PC-9 (cell line): ENCODE data around the gene ZNF608. TPM values are rescaled to one million over a fixed set of nuclear protein-coding genes. Genes with fewer than 3 reads are reported as not detected.

Source experiments
- BruUV-seq: library from RNA; stranded (reverse); fragments of 400-500 nt; replicated peaks from 2 replicates; lab custom pipeline; 2021; lab: Mats Ljungman, UMichigan
- CTCF ChIA-PET: fragments of 300-600 bp; sonication (Branson Sonifier 250); formaldehyde crosslinking; loops from one replicate; lab custom pipeline; 2022; ENCODE audit warnings: antibody characterized with exemption; lab: Charles Lee
- POLR2A ChIA-PET: fragments of 300-600 bp; sonication (Branson Sonifier 250); formaldehyde crosslinking; loops from one replicate; lab custom pipeline; 2022; ENCODE audit warnings: antibody characterized with exemption; ENCODE audit not compliant: unreplicated experiment; lab: Charles Lee
- DNase-seq, 2 experiments: peaks; one replicate each; pipeline versions ENCODE4 v3.0.0 to v3.0.0-alpha.2; 2015 to 2022; ENCODE audit warnings: mixed read lengths in 1 of 2
- H2AFZ ChIP-seq: fragments of 200-600 bp; sonication (generic); 2 replicates; pipeline ENCODE4 v1.8.1; 2017; ENCODE audit warnings: antibody characterized with exemption
- H3F3A ChIP-seq: fragments of 200-600 bp; sonication (generic); 2 replicates; pipeline ENCODE4 v1.8.1; 2017; ENCODE audit warnings: antibody characterized with exemption, mild to moderate bottlenecking, low read depth; ENCODE audit not compliant: insufficient read depth
- H3K27ac ChIP-seq: fragments of 200-600 bp; sonication (generic); 2 replicates; pipeline ENCODE4 v1.6.1; 2016; ENCODE audit warnings: mixed run types
- H3K27me3 ChIP-seq: fragments of 200-600 bp; sonication (generic); 2 replicates; pipeline ENCODE4 v1.6.1; 2016; ENCODE audit warnings: low read depth, mixed run types; ENCODE audit not compliant: insufficient read depth
- H3K36me3 ChIP-seq: fragments of 200-600 bp; sonication (generic); 2 replicates; pipeline ENCODE4 v1.6.1; 2016; ENCODE audit warnings: low read depth, mixed run types
- H3K4me1 ChIP-seq: fragments of 200-600 bp; sonication (generic); replicated peaks from 2 replicates; pipeline ENCODE4 v1.6.1; 2016; ENCODE audit warnings: mixed run types; ENCODE audit not compliant: insufficient read depth
- H3K4me2 ChIP-seq: fragments of 200-600 bp; sonication (generic); 2 replicates; pipeline ENCODE4 v1.6.1; 2017; ENCODE audit warnings: mixed run types
- H3K4me3 ChIP-seq: fragments of 200-600 bp; sonication (generic); 2 replicates; pipeline ENCODE4 v1.6.1; 2016; ENCODE audit warnings: mixed run types
- H3K79me2 ChIP-seq: fragments of 200-600 bp; sonication (generic); 2 replicates; pipeline ENCODE4 v1.6.1; 2017; ENCODE audit warnings: low read depth, mixed run types
- H3K9me2 ChIP-seq: fragments of 200-600 bp; sonication (generic); 2 replicates; pipeline ENCODE4 v1.8.1; 2017; ENCODE audit warnings: mild to moderate bottlenecking; ENCODE audit not compliant: insufficient read depth
- H3K9me3 ChIP-seq: fragments of 200-600 bp; sonication (generic); 2 replicates; pipeline ENCODE4 v1.8.1; 2016; ENCODE audit warnings: low read depth; ENCODE audit not compliant: insufficient read depth
- H4K20me1 ChIP-seq: fragments of 200-600 bp; sonication (generic); 2 replicates; pipeline ENCODE4 v1.8.1; 2017; ENCODE audit not compliant: insufficient read depth
- EZH2 ChIP-seq: fragments of 200-600 bp; sonication (generic); IDR thresholded peaks from 2 replicates; pipeline ENCODE4 v1.8.0; 2017; ENCODE audit warnings: antibody characterized with exemption, low read depth
- intact Hi-C: fragments of 100-400 bp; cut with micrococcal nuclease; formaldehyde crosslinking; loops from one replicate; pipeline ENCODE4 v1.10.0; 2022; ENCODE audit not compliant: unreplicated experiment
- total RNA-seq: library from RNA; stranded (reverse); gene quantifications from 2 replicates; pipeline ENCODE4 v1.2.3, GENCODE V29; 2021
- TF ChIP-seq, protein P1 (sequence below): fragments of 200-600 bp; sonication (generic); conservative IDR thresholded peaks from 2 replicates; pipeline ENCODE4 v1.6.1; 2017; ENCODE audit warnings: mixed run types, antibody characterized with exemption, mild to moderate bottlenecking, moderate library complexity

The ZNF608 gene
- total RNA-seq, 1 experiment from 2014 or later = 5.5 TPM

DNA sequence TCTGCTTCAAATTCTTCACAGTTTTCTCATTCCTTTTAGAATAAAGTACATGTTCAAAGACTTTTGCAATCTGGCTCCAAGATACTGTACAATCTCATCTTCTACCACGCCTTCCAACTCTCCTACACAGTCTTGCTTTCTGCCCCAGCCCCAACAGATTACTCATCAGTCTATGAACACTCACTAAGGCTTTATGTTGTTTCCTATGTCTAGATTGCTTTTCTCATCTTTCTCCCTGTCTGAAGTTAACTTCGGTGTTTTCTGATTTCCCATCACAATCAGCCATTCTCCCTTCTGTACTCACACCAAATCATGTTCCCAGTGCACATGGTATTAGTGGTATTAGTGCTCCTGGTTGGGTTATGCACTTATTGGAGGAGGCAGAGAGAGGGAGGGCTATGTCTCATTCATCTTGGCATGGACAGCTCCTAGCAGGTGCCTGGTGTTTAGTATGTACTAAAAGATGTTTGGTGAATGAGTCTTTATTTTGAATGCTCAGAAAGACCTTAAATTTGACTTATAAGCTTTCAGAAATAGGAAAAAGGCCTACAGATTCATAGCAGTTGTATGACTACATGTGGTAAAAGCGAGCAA is 44.0 kb upstream of the ZNF608 start:
- H3K27me3 ChIP-seq = no peaks in the 10 kb centered on the region
- intact Hi-C loops = no loop called here

DNA sequence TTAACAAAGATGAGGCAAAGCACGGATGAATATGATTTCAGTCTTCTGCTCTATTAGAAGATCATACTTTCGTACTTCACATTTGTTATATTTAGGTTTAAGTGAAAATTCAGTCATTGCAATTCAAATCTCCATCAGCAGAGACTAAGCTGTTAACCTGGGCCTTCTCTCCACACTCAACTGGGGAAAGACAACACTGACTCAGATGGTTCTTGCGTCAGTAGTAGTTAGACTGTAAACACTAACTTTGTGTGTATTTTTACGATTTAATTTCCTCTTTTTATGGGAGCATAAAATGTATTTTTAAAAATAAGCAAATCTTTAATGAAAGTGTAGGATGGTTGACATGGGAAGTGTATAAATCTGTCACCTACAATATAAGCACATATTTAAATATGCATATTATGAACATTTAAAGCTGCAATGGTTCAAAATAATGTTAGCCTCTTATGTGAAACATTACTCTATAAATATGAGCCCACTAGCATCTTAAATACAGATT is 42.7 kb upstream of the ZNF608 start:
- H3K27ac ChIP-seq = no peak overlapping the region
- no peaks in the 10 kb centered on the region for H3K79me2 ChIP-seq
- H3K9me2 ChIP-seq = no peaks in the 10 kb centered on the region
- POLR2A ChIA-PET = no interaction called here
- no peak overlapping the region for H3K4me2 ChIP-seq
- intact Hi-C loops = no loop called here
- no peaks in the 10 kb centered on the region for H3K27me3 ChIP-seq
- H3K4me1 ChIP-seq = no peaks in the 10 kb centered on the region
- TF ChIP-seq EZH2 = no peak
- TF ChIP-seq, protein P1, sequence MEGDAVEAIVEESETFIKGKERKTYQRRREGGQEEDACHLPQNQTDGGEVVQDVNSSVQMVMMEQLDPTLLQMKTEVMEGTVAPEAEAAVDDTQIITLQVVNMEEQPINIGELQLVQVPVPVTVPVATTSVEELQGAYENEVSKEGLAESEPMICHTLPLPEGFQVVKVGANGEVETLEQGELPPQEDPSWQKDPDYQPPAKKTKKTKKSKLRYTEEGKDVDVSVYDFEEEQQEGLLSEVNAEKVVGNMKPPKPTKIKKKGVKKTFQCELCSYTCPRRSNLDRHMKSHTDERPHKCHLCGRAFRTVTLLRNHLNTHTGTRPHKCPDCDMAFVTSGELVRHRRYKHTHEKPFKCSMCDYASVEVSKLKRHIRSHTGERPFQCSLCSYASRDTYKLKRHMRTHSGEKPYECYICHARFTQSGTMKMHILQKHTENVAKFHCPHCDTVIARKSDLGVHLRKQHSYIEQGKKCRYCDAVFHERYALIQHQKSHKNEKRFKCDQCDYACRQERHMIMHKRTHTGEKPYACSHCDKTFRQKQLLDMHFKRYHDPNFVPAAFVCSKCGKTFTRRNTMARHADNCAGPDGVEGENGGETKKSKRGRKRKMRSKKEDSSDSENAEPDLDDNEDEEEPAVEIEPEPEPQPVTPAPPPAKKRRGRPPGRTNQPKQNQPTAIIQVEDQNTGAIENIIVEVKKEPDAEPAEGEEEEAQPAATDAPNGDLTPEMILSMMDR = no peak
- BruUV-seq = no TSS peak
- no peaks in the 10 kb centered on the region for H3K36me3 ChIP-seq
- no peak overlapping the region for H2AFZ ChIP-seq
- H4K20me1 ChIP-seq = no peaks in the 10 kb centered on the region
- CTCF ChIA-PET = no interaction called here
- H3F3A ChIP-seq = no peaks in the 10 kb centered on the region
- no peak overlapping the region for H3K4me3 ChIP-seq
- peaks cover 4% of the 10 kb centered on the region; the same call in 1 of the 2 replicates for H3K9me3 ChIP-seq
- no peak for DNase-seq

More for the DNA sequence above, 44.0 kb upstream of the ZNF608 start:
- no peaks in the 10 kb centered on the region for H4K20me1 ChIP-seq
- H3F3A ChIP-seq = no peaks in the 10 kb centered on the region
- no peaks in the 10 kb centered on the region for H3K4me1 ChIP-seq
- H2AFZ ChIP-seq = no peak overlapping the region
- no peak overlapping the region for H3K4me2 ChIP-seq
- CTCF ChIA-PET = no interaction called here
- H3K9me2 ChIP-seq = no peaks in the 10 kb centered on the region
- no TSS peak for BruUV-seq
- H3K9me3 ChIP-seq = peaks cover 4% of the 10 kb centered on the region; the same call in 1 of the 2 replicates
- no peaks in the 10 kb centered on the region for H3K79me2 ChIP-seq
- H3K36me3 ChIP-seq = no peaks in the 10 kb centered on the region
- POLR2A ChIA-PET = no interaction called here
- H3K27ac ChIP-seq = no peak overlapping the region
- no peak overlapping the region for H3K4me3 ChIP-seq
- no peak for TF ChIP-seq EZH2
- TF ChIP-seq, protein P1 = no peak
- no peak for DNase-seq

DNA sequence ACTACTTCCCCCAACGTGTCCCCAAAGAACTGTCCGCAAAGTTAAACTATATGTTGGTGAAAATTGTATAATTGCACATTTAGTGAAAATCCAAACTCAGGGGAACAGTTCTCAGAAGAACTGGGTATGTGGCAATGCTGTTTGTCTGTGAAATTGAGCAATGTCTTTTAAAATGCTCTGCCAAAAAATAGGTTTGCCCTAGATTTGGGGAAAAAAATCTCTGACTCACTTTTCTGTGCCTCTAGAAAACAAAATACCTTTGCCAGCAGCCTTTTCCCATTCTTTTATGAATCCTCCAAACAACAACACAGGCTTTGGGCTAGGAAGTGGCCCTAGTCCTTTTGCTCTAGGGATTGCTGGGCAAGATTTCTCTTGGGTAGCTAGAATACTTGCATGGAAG is 37.4 kb upstream of the ZNF608 start:
- ChIA-PET CTCF (no interaction called here), POLR2A (interaction anchor here (0.7 kb wide), 1 partner anchor 23 kb away, joined by 4 read pairs; no protein-coding TSS in a partner anchor)
- H4K20me1 ChIP-seq = no peaks in the 10 kb centered on the region
- H3K9me2 ChIP-seq = no peaks in the 10 kb centered on the region
- no peak for TF ChIP-seq EZH2
- TF ChIP-seq, protein P1 = no peak
- no peak overlapping the region for H3K4me3 ChIP-seq
- no peak overlapping the region for H3K4me2 ChIP-seq
- no peak overlapping the region for H3K27ac ChIP-seq
- H2AFZ ChIP-seq = no peak overlapping the region
- no peaks in the 10 kb centered on the region for H3K79me2 ChIP-seq
- no peaks in the 10 kb centered on the region for H3K36me3 ChIP-seq
- H3F3A ChIP-seq = no peaks in the 10 kb centered on the region
- BruUV-seq = no TSS peak
- H3K4me1 ChIP-seq = no peaks in the 10 kb centered on the region
- DNase-seq = no peak
- H3K27me3 ChIP-seq = no peaks in the 10 kb centered on the region
- no peaks in the 10 kb centered on the region for H3K9me3 ChIP-seq
- intact Hi-C loops = no loop called here
